GM18526 (cell line): ENCODE measurements around the gene GTF2A1L.

Experiments
- POLR2A ChIP-seq: IDR thresholded peaks from 3 replicates; pipeline ENCODE4 v1.6.1; 2011; ENCODE audit not compliant: insufficient read length; ENCODE audit errors: extremely low read depth

Gene GTF2A1L

GRCh38 chr2:48601349-48601748 is 16.3 kb upstream of the GTF2A1L start:
- no peak for TF ChIP-seq POLR2A

GRCh38 chr2:48605482-48606175 is 12.0 kb upstream of the GTF2A1L start:
- TF ChIP-seq POLR2A = no peak

- no peak for TF ChIP-seq POLR2A
Measured at GRCh38 chr2:48607307-48608014, 10.2 kb upstream of the GTF2A1L start.

GRCh38 chr2:48613211-48613610 is 4.4 kb upstream of the GTF2A1L start:
- TF ChIP-seq POLR2A = no peak

GRCh38 chr2:48619526-48619925 is 1.9 kb downstream of the GTF2A1L start:
- TF ChIP-seq POLR2A = no peak

- TF ChIP-seq POLR2A = no peak
Measured at GRCh38 chr2:48620604-48621003, 2.9 kb downstream of the GTF2A1L start.

- TF ChIP-seq POLR2A = no peak
Measured at GRCh38 chr2:48624696-48625095, 7.0 kb downstream of the GTF2A1L start.

- TF ChIP-seq POLR2A = no peak
Measured at GRCh38 chr2:48626047-48626446, 8.4 kb downstream of the GTF2A1L start.

GRCh38 chr2:48633143-48633542 is 15.5 kb downstream of the GTF2A1L start:
- TF ChIP-seq POLR2A = no peak

GRCh38 chr2:48635786-48636185 is 18.1 kb downstream of the GTF2A1L start:
- no peak for TF ChIP-seq POLR2A

- no peak for TF ChIP-seq POLR2A
Measured at GRCh38 chr2:48638261-48638660, 20.6 kb downstream of the GTF2A1L start.

GRCh38 chr2:48651158-48651790 is 33.6 kb downstream of the GTF2A1L start:
- TF ChIP-seq POLR2A = no peak

GRCh38 chr2:48668992-48669391 is 51.3 kb downstream of the GTF2A1L start:
- no peak for TF ChIP-seq POLR2A

GRCh38 chr2:48673581-48673980 is 55.9 kb downstream of the GTF2A1L start:
- TF ChIP-seq POLR2A = no peak

- no peak for TF ChIP-seq POLR2A
Measured at GRCh38 chr2:48674933-48675332, 57.3 kb downstream of the GTF2A1L start.

GRCh38 chr2:48677450-48677849 is 59.8 kb downstream of the GTF2A1L start:
- no peak for TF ChIP-seq POLR2A

GRCh38 chr2:48685126-48685525 is 67.5 kb downstream of the GTF2A1L start:
- TF ChIP-seq POLR2A = no peak
